Measurements from ENCODE around the gene SLC4A5.

Gene SLC4A5

GRCh38 chr2:74334931-74335333 is 8.3 kb downstream of the SLC4A5 start:
- TF ChIP-seq PAX5 (IDR thresholded peaks at IDR 0.05; ENCODE audit: insufficient read depth, low read length, severe bottlenecking) (no peak), POLR2AphosphoS5 (IDR thresholded peaks at IDR 0.05; ENCODE audit: low read depth, low read length) (no peak)
- DNase-seq (ENCODE audit: insufficient read length, low spot score) (peak; percentile 29), FAIRE-seq (peak; percentile 45)

GRCh38 chr2:74333896-74334586 is 9.2 kb downstream of the SLC4A5 start:
- TF ChIP-seq POLR2A (IDR thresholded peaks at IDR 0.05; ENCODE audit: low read depth, low read length) (no peak), POLR2AphosphoS5 (IDR thresholded peaks at IDR 0.05; ENCODE audit: low read depth, low read length) (no peak), SPI1 (IDR thresholded peaks at IDR 0.05; ENCODE audit: low read depth, low read length) (no peak), TAF1 (IDR thresholded peaks at IDR 0.05; ENCODE audit: low read depth, low read length) (no peak)
- DNase-seq (ENCODE audit: insufficient read length, low spot score) (no peak), FAIRE-seq (no peak)

DNA sequence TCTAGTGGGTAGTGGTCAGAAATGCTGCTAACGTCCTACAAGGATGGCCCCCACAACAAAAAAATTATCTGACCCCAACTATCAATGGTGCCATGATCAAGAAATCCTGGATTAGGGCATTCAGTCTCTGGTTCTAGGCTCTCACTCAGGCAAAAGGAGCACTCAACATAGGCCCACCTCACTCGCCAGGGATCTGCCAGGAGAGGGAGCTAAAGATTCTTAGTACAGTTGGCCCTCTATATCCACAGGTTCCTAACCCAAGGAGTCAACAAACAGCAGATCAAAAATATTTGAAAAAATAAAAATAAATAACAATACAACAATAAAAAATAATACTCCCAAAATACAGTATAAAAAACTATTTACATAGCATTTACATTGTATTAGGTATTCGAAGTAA is 10.0 kb downstream of the SLC4A5 start:
- DNase-seq (ENCODE audit: insufficient read length, low spot score) (no peak), FAIRE-seq (no peak)
- TF ChIP-seq POU2F2 (IDR thresholded peaks at IDR 0.05; ENCODE audit: low read depth, low read length) (no peak), PAX5 (IDR thresholded peaks at IDR 0.05; ENCODE audit: insufficient read depth, low read length, severe bottlenecking) (no peak), POLR2AphosphoS5 (IDR thresholded peaks at IDR 0.05; ENCODE audit: low read depth, low read length) (no peak), POLR2A (IDR thresholded peaks at IDR 0.05; ENCODE audit: low read depth, low read length) (no peak)

DNA sequence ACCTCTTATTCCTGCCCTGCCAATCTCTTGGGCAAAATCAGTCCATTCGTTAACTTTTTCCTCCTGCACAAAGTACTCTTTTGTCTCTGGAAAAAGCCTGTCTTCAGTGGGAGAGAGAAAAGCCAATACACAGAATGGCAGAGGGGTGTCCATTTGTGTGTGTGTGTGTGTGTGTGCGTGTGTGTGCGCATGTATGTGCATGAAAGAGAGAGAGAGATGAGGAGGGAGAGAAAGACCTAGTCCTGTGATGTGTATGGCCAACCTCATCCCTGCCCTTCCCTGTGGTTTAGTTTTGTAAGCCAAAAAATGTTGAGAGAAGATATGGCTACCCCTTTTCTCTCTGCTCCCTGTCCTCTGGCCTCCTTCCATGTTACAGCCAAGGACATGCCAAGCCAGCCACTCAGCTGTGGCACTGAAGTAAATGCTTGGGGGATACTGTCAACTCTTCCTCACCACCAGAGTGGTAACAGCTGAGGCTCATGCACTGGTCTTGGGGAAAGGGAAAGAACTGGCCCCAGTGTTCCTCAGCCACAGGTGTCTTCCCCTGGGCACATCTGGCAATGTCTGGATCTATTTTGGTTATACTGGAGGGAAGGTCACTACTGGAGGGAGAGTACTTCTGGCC is 10.6 kb downstream of the SLC4A5 start:
- DNase-seq (ENCODE audit: insufficient read length, low spot score) = no peak
- no peak for FAIRE-seq
- TF ChIP-seq POLR2AphosphoS5 (IDR thresholded peaks at IDR 0.05; ENCODE audit: low read depth, low read length) = no peak
- no peak for TF ChIP-seq PAX5 (IDR thresholded peaks at IDR 0.05; ENCODE audit: insufficient read depth, low read length, severe bottlenecking)
- TF ChIP-seq POLR2A (IDR thresholded peaks at IDR 0.05; ENCODE audit: low read depth, low read length) = no peak
- TF ChIP-seq POU2F2 (IDR thresholded peaks at IDR 0.05; ENCODE audit: low read depth, low read length) = no peak
- no peak for TF ChIP-seq TAF1 (IDR thresholded peaks at IDR 0.05; ENCODE audit: low read depth, low read length)
- TF ChIP-seq SPI1 (IDR thresholded peaks at IDR 0.05; ENCODE audit: low read depth, low read length) = no peak

GRCh38 chr2:74328573-74328972 is 14.6 kb downstream of the SLC4A5 start:
- no peak for TF ChIP-seq POU2F2 (IDR thresholded peaks at IDR 0.05; ENCODE audit: low read depth, low read length)
- FAIRE-seq = no peak

DNA sequence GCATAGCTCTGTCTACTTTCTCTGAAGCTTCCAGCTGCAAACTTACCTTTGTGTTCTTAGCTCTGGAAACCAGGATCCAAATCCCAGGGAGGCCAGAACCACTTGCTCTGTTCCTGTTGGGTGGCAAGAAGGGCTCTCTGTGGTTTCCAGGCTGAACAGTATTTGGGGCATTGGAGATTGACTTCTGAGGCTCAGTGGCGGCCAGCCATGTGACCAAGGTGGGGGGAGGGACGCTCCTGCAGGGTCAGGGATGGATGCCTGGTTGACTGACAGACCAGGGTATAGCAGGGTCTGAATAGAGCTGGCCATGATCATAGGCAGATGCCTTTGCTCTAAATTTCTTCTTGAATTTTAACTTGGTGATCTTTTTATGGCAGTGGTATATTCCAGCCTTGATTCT is 15.1 kb downstream of the SLC4A5 start:
- FAIRE-seq = no peak
- no peak for DNase-seq (ENCODE audit: insufficient read length, low spot score)
- no peak for TF ChIP-seq POLR2AphosphoS5 (IDR thresholded peaks at IDR 0.05; ENCODE audit: low read depth, low read length)
- TF ChIP-seq SPI1 (IDR thresholded peaks at IDR 0.05; ENCODE audit: low read depth, low read length) = no peak
- no peak for TF ChIP-seq TAF1 (IDR thresholded peaks at IDR 0.05; ENCODE audit: low read depth, low read length)
- TF ChIP-seq PAX5 (IDR thresholded peaks at IDR 0.05; ENCODE audit: insufficient read depth, low read length, severe bottlenecking) = no peak
- no peak for TF ChIP-seq POU2F2 (IDR thresholded peaks at IDR 0.05; ENCODE audit: low read depth, low read length)
- no peak for TF ChIP-seq POLR2A (IDR thresholded peaks at IDR 0.05; ENCODE audit: low read depth, low read length)

More at GRCh38 chr2:74328573-74328972, 14.6 kb downstream of the SLC4A5 start:
- no peak for DNase-seq (ENCODE audit: insufficient read length, low spot score)

- FAIRE-seq = no peak
- DNase-seq (ENCODE audit: insufficient read length, low spot score) = no peak
Observed at GRCh38 chr2:74327627-74328026, 15.6 kb downstream of the SLC4A5 start.

DNA sequence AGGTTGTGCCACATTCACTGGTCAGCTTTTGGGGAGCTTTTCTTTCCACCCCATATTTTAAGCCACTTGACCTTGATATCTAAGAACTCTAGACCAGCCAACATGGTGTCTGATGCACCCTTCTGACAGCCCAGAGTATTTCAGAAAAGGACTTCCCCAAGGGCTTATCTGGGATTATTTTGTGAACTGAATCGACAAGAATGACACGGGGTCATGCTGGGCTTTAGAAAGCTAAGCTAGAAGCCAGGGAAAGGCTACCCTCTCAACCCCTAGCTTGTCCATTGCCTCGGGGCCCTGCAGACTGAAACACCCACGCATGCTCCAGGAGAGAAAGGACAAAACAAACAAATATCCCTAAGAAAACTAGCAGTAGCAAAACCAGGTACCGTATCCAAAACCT is 16.0 kb downstream of the SLC4A5 start:
- FAIRE-seq (no peak), DNase-seq (ENCODE audit: insufficient read length, low spot score) (no peak)
- TF ChIP-seq POLR2AphosphoS5 (IDR thresholded peaks at IDR 0.05; ENCODE audit: low read depth, low read length) (no peak), POLR2A (IDR thresholded peaks at IDR 0.05; ENCODE audit: low read depth, low read length) (no peak), SPI1 (IDR thresholded peaks at IDR 0.05; ENCODE audit: low read depth, low read length) (no peak), POU2F2 (IDR thresholded peaks at IDR 0.05; ENCODE audit: low read depth, low read length) (no peak), TAF1 (IDR thresholded peaks at IDR 0.05; ENCODE audit: low read depth, low read length) (no peak), PAX5 (IDR thresholded peaks at IDR 0.05; ENCODE audit: insufficient read depth, low read length, severe bottlenecking) (no peak)

More at GRCh38 chr2:74327627-74328026, 15.6 kb downstream of the SLC4A5 start:
- TF ChIP-seq SPI1 (IDR thresholded peaks at IDR 0.05; ENCODE audit: low read depth, low read length) = no peak
- no peak for TF ChIP-seq PAX5 (IDR thresholded peaks at IDR 0.05; ENCODE audit: insufficient read depth, low read length, severe bottlenecking)
- TF ChIP-seq TAF1 (IDR thresholded peaks at IDR 0.05; ENCODE audit: low read depth, low read length) = no peak
- no peak for TF ChIP-seq POU2F2 (IDR thresholded peaks at IDR 0.05; ENCODE audit: low read depth, low read length)
- TF ChIP-seq POLR2AphosphoS5 (IDR thresholded peaks at IDR 0.05; ENCODE audit: low read depth, low read length) = no peak
- no peak for TF ChIP-seq POLR2A (IDR thresholded peaks at IDR 0.05; ENCODE audit: low read depth, low read length)

GRCh38 chr2:74325815-74326214 is 17.4 kb downstream of the SLC4A5 start:
- no peak for FAIRE-seq
- TF ChIP-seq PAX5 (IDR thresholded peaks at IDR 0.05; ENCODE audit: insufficient read depth, low read length, severe bottlenecking) (no peak), POLR2AphosphoS5 (IDR thresholded peaks at IDR 0.05; ENCODE audit: low read depth, low read length) (no peak), TAF1 (IDR thresholded peaks at IDR 0.05; ENCODE audit: low read depth, low read length) (no peak), POLR2A (IDR thresholded peaks at IDR 0.05; ENCODE audit: low read depth, low read length) (no peak), POU2F2 (IDR thresholded peaks at IDR 0.05; ENCODE audit: low read depth, low read length) (no peak)
- DNase-seq (ENCODE audit: insufficient read length, low spot score) = no peak

DNA sequence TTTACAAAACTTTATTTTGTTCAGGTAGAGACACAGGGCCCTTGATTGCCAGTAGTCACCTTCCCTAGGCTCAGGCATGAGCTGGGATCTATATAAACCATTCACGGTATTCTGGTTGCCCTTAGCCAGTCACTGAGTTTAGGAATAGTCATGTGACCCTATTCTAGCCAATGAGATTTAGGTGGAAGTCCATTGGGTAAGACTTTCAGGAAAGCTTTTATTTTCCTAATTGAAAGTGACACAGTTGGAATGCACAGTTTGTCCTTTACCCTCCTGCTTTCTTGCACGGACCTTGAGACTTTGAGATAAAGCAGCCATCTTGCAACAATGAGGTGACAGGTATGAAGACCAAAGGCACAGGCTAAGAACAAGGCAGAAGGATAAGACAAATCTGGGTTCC is 21.5 kb downstream of the SLC4A5 start:
- TF ChIP-seq PAX5 (IDR thresholded peaks at IDR 0.05; ENCODE audit: insufficient read depth, low read length, severe bottlenecking) (no peak), POU2F2 (IDR thresholded peaks at IDR 0.05; ENCODE audit: low read depth, low read length) (no peak), POLR2AphosphoS5 (IDR thresholded peaks at IDR 0.05; ENCODE audit: low read depth, low read length) (no peak), TAF1 (IDR thresholded peaks at IDR 0.05; ENCODE audit: low read depth, low read length) (no peak), SPI1 (IDR thresholded peaks at IDR 0.05; ENCODE audit: low read depth, low read length) (no peak), POLR2A (IDR thresholded peaks at IDR 0.05; ENCODE audit: low read depth, low read length) (no peak)
- DNase-seq (ENCODE audit: insufficient read length, low spot score) (no peak), FAIRE-seq (no peak)
